Measurements from ENCODE around the gene SLC25A39.
"Not testable (repeated sequence)": the region's sequence is repeated elsewhere in the genome, so short reads cannot be mapped to it uniquely, and the experiment has no call there.

The SLC25A39 gene

GRCh38 chr17:44333371-44333770 lies 8.7 kb upstream of the SLC25A39 start:
- FAIRE-seq = no peak

- peak; percentile 37 for FAIRE-seq
Measured at GRCh38 chr17:44331249-44331760, 6.7 kb upstream of the SLC25A39 start.

GRCh38 chr17:44330263-44330662 lies 5.6 kb upstream of the SLC25A39 start:
- FAIRE-seq = not testable (repeated sequence)

- FAIRE-seq = not testable (repeated sequence)
Measured at GRCh38 chr17:44329516-44329915, 4.9 kb upstream of the SLC25A39 start.

GRCh38 chr17:44327715-44328449 lies 3.3 kb upstream of the SLC25A39 start:
- FAIRE-seq = no peak

GRCh38 chr17:44326861-44327444 lies 2.3 kb upstream of the SLC25A39 start:
- FAIRE-seq = peak; percentile 61

GRCh38 chr17:44324092-44324570 lies 492 bp downstream of the SLC25A39 start:
- FAIRE-seq = no peak

- no peak for FAIRE-seq
Measured at GRCh38 chr17:44323359-44324091, 1.1 kb downstream of the SLC25A39 start.

GRCh38 chr17:44322236-44322895 lies 2.3 kb downstream of the SLC25A39 start:
- no peak for FAIRE-seq

- no peak for FAIRE-seq
Measured at GRCh38 chr17:44321246-44322120, 3.1 kb downstream of the SLC25A39 start.

GRCh38 chr17:44320066-44320465 lies 4.6 kb downstream of the SLC25A39 start:
- no peak for FAIRE-seq

GRCh38 chr17:44318077-44318892 lies 6.3 kb downstream of the SLC25A39 start:
- no peak for FAIRE-seq

GRCh38 chr17:44317545-44317944 lies 7.1 kb downstream of the SLC25A39 start:
- no peak for FAIRE-seq

GRCh38 chr17:44315760-44316731 lies 8.6 kb downstream of the SLC25A39 start:
- FAIRE-seq = no peak

GRCh38 chr17:44314869-44315661 lies 9.6 kb downstream of the SLC25A39 start:
- no peak for FAIRE-seq

GRCh38 chr17:44314524-44314868 lies 10.1 kb downstream of the SLC25A39 start:
- FAIRE-seq = no peak

- no peak for FAIRE-seq
Measured at GRCh38 chr17:44314031-44314430, 10.6 kb downstream of the SLC25A39 start.

GRCh38 chr17:44312396-44313104 lies 12.1 kb downstream of the SLC25A39 start:
- no peak for FAIRE-seq

All from G401.6 (cell line).